GM21737 (cell line): ENCODE data around the gene CDK19.
A peak's percentile ranks its signal among the peaks of the same experiment; 100 is the strongest.
"Not testable (repeated sequence)": the region's sequence is repeated elsewhere in the genome, so short reads cannot be mapped to it uniquely, and the experiment has no call there.

Experiments
- ATAC-seq: cut with Tn5 transposase; IDR thresholded peaks from one replicate; pipeline ENCODE4 v1.9.1; 2021; ENCODE audit warnings: mild to moderate bottlenecking, moderate library complexity; ENCODE audit not compliant: unreplicated experiment

Gene CDK19

DNA sequence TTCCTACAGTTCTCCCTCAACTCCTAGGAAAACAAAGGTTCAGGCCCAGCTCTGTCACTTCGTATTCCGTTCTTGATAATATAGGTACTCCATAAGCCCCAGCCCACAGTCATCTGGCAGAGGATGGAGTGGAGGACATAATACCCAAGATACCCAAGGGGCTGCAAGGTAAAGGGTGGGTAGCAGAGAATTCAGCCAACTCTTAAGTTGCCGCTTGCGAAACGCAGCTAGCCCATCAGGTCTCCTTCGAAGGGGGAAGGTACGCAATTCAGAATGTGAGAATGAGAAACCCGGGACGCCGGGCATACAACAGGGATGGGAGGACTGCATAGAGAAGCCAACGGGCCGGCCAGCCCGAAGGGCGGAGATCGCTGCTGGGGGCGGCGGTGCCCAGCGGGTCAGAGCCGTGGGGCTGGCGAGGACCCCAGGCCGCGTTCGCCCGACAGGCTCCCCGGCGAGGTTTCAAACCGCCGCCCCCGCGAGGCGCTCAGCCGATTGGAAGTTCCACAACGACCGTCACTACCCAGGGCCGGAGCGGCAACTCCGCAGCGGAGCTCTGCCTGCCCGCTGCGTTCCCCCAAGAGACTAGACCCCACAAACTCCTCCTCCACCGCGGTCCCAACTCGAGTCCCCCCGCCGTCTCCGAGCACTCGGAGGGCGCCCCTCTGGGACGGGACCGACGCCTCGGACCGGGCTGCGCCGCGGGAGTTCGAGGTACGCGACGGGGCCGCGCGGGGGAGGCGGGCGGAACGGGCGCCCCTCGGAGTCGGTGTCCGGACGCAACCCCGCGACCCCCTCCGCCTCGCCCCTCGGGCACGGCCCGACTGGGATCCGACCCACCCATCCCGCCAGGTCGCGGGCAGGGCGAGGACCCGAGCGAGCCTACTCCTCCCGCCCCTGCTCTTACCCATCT, 911 bp downstream of the CDK19 start:
- peak; percentile 19 for ATAC-seq

- ATAC-seq = no peak
Observed at GRCh38 chr6:110813338-110814101, 1.7 kb downstream of the CDK19 start.

- no peak for ATAC-seq
Observed at GRCh38 chr6:110812719-110813118, 2.5 kb downstream of the CDK19 start.

DNA sequence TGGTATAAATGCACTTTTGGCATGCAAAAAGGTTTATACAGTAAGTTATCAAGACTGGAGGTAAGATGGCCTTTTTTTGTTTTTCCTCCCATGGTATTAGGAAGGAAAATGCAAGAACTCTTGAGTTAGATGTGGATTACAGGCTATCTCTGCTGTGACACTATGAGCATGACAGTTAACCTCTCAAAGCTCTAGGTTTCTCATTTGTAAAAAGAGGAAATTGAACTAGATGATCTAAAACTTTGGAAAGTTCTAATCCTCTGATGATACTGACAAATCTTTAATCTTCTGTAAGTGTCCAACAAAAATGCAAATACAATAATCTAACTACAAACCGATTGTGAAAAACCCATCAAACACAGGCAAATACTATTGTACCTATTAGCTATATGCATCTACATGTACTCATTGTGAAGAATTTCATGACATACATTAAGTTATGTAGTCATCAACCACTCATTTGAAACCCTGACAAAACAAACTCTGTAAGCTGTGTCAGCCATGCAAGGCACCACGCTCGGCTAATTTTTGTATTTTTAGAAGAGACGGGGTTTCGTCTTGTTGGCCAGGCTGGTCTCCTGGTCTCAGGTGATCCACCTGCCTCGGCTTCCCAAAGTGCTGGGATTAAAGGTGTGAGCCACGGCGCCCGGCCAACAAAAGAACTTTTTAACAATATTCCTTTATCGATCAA, 4.2 kb downstream of the CDK19 start:
- no peak for ATAC-seq

DNA sequence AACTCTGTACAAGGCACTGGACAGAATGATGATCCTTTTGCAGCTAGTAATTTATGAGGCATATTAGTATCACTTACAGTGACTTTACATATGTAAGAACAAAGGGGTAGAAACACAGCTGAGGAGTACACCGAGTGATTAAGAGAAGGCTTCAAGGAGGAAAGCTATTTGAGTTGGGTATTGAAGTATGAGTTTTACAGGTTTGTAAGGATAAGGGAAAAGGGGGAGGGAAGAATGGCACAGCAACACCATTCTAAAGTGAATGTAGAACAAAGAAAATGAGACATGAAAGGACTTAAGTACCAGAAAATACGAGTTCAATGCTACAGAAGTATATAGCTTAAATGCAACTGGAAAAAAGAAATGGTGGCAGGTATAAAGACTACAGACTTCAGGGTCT, 5.5 kb downstream of the CDK19 start:
- ATAC-seq = no peak

GRCh38 chr6:110802175-110802574, 13.1 kb downstream of the CDK19 start:
- not testable (repeated sequence) for ATAC-seq

- ATAC-seq = no peak
Observed at GRCh38 chr6:110800839-110801196, 14.5 kb downstream of the CDK19 start.

GRCh38 chr6:110800196-110800838, 15.0 kb downstream of the CDK19 start:
- ATAC-seq = no peak

- ATAC-seq = no peak
Observed at GRCh38 chr6:110799655-110800054, 15.6 kb downstream of the CDK19 start.

DNA sequence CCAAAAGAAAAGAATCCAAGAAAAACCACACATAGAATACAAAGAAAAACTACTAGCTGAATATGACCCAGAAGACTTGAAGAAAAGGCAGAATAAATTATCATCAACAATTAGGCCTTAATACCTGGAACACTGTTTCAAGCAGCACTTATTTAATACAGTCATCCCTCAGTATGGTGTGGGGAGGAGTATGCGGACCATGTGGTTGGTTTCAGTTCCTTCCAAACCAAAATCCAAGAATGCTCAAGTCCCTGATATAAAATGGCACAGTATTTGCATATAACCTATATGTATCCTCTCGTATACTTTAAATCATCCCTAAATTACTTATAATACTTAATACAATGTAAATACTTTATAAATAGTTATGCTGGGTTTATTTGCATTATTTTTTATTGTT, 16.1 kb downstream of the CDK19 start:
- no peak for ATAC-seq

- ATAC-seq = no peak
Observed at GRCh38 chr6:110795271-110795670, 20.0 kb downstream of the CDK19 start.

GRCh38 chr6:110786696-110787095, 28.6 kb downstream of the CDK19 start:
- no peak for ATAC-seq

DNA sequence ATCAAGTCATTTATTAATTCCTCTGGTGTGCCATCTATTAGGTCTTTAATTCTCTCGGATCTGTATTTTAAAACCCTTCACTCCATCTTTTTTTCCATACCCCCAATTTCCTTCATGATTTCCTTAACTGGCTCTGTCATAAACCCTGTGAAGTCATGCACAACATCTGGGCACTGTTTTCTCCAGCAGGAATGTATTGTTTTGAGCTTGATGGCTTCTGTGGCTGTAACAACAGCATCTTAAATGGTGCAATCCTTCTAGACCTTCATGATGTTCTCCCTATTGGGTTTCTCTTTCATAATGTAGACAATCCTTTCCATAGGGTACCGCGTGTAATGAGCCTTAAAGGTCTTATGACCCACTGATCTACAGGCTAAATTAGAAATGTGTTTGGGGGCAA, 29.0 kb downstream of the CDK19 start:
- no peak for ATAC-seq

DNA sequence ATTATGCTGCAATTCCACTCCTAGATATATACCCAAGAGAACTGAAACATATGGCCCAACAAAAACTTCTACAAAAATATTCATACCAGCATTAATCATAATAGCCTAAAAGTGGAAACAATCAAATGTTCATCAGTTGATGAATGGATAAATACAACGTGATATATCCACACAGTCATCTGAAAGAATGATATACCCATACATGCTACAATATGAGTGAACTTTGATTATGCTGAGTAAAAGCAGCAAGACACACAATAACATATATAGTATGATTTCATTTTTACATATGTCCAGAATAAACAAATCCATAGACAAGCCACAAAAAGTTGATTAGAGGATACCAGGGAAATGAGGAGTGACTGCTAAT, 30.7 kb downstream of the CDK19 start:
- peak; percentile 20 for ATAC-seq

DNA sequence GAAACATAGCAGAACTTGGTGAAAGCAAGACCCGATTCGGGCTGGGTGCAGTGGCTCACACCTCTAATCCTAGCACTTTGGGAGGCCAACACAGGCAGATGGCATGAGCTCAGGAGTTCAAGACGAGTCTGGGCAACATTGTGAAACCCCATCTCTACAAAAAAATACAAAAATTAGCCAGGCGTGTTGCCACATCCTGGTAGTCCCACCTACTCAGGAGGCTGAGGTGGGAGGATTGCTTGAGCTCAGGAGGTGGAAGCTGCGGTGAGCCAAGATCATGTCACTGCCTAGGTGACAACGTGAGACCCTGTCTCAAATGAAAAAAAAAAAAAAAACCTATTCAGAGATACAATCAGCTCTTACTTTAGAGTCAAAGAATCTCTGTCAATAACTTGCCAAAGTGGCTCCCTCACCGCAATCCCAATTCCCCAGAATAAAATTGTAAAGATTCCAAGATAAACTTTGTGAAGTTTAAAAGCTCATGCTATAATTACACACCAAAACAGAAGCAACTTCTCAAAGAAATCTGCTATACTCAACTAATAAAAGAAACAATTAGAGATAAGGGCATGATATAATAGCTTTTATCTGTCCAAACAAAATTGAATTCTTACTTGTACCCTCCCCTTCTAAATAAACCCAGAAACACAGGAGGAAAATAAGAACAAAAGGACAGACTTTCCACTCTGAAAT, 33.6 kb downstream of the CDK19 start:
- no peak for ATAC-seq

- no peak for ATAC-seq
Observed at GRCh38 chr6:110778333-110778732, 36.9 kb downstream of the CDK19 start.

- ATAC-seq = no peak
Observed at GRCh38 chr6:110777636-110778035, 37.6 kb downstream of the CDK19 start.

GRCh38 chr6:110776413-110776812, 38.9 kb downstream of the CDK19 start:
- no peak for ATAC-seq

- ATAC-seq = no peak
Observed at GRCh38 chr6:110769923-110770322, 45.3 kb downstream of the CDK19 start.

DNA sequence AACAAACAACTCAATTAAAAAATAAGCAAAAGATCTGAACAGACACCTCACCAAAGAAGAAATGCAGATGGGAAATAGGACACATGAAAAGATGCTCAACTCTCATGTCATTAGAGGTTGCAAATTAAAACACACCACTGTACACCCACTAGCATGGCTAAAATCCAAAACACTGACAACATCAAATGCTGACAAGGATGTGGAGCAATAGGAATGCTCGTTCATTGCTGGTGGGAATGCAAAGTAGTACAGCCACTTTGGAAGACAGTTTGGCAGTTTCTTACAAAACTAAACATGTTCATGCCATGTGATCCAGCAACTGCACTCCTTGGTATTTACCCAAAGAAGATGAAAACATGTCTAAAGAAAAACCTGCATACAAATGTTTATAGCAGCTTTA, 47.2 kb downstream of the CDK19 start:
- no peak for ATAC-seq

- ATAC-seq = no peak
Observed at GRCh38 chr6:110761371-110761770, 53.9 kb downstream of the CDK19 start.
